ENCODE measurements around the gene SPTLC2.

Gene SPTLC2

DNA sequence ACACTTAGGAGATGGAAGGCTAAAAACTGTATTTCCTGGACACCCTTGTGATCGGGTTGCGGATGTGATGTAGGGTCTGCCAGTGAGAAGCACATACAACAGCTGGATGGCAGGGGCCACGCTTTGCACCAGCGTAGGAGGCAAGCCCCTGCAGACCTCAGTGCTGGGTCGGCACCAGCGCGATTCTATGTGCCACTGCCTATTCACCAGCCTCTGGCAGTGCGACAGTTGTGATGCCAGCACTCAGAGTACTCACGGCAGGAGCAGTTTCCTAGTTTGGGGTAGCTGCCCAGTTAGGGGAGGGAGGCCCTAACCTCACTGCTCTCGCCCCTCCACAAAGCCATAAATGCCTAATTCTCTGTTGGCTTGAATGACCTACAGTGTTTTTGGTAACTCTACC, 31.6 kb downstream of the SPTLC2 start:
- TF ChIP-seq, protein P1, sequence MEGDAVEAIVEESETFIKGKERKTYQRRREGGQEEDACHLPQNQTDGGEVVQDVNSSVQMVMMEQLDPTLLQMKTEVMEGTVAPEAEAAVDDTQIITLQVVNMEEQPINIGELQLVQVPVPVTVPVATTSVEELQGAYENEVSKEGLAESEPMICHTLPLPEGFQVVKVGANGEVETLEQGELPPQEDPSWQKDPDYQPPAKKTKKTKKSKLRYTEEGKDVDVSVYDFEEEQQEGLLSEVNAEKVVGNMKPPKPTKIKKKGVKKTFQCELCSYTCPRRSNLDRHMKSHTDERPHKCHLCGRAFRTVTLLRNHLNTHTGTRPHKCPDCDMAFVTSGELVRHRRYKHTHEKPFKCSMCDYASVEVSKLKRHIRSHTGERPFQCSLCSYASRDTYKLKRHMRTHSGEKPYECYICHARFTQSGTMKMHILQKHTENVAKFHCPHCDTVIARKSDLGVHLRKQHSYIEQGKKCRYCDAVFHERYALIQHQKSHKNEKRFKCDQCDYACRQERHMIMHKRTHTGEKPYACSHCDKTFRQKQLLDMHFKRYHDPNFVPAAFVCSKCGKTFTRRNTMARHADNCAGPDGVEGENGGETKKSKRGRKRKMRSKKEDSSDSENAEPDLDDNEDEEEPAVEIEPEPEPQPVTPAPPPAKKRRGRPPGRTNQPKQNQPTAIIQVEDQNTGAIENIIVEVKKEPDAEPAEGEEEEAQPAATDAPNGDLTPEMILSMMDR (IDR thresholded peaks at IDR 0.05; ENCODE audit: insufficient read depth, low read length, missing control alignments) = no peak
- no peak overlapping the region for H3K4me3 ChIP-seq (ENCODE audit: low read depth, low read length)
- no peak for DNase-seq (ENCODE audit: low read depth, low spot score)
- POLR2A ChIA-PET = no interaction called here
- CTCF ChIA-PET = no interaction called here

DNA sequence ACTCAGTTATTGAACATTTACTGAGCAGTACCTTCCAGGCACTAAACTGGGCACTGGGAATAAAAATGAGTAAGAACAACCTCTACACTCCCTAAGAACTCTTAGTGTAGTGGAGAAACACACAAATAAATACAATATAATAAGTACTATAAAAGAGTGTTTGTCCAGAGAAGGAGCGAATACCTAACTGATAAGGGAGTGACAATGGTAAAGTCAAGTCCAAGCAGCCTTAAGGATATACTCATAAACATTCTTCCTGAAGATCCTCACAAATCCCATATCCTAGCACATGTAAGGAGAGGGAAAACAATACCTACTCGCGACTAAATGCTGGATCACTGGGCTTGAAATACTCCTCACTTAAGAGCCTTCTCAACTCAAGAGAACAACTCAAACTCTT, 32.8 kb downstream of the SPTLC2 start:
- ChIA-PET POLR2A (no interaction called here), CTCF (no interaction called here)
- TF ChIP-seq, protein P1 (IDR thresholded peaks at IDR 0.05; ENCODE audit: insufficient read depth, low read length, missing control alignments) = no peak

DNA sequence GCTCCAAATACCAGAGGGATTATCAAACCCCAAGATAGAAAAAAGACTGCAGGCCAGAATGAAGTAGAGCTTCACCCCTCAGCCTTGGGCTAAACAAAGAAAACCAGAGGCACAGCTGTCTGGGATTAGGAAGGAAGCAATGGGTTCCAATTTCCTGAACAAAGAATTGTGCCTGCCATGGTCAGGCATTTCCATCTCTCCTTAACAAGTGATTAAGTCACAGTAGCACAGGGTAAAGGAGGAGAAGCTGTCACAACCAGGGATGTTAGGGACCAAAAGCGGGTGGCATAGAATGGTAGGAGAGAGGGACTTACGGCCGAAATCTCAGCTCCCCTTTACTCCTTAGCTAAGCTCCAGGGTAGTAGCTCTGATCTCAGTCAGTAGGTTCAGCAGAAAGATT, 33.9 kb downstream of the SPTLC2 start:
- H3K4me3 ChIP-seq (ENCODE audit: low read depth, low read length) = no peak overlapping the region
- no peak for DNase-seq (ENCODE audit: low read depth, low spot score)
- ChIA-PET CTCF (interaction anchor here (0.7 kb wide), 1 partner anchor 41 kb away, joined by 3 read pairs; no protein-coding TSS in a partner anchor), POLR2A (interaction anchor here (0.6 to 0.7 kb wide), 4 partner anchors 15 to 1201 kb away, joined by 3 to 4 read pairs (median 3); no protein-coding TSS in a partner anchor)
- TF ChIP-seq, protein P1 (IDR thresholded peaks at IDR 0.05; ENCODE audit: insufficient read depth, low read length, missing control alignments) = no peak

More for the DNA sequence above, 32.8 kb downstream of the SPTLC2 start:
- no peak overlapping the region for H3K4me3 ChIP-seq (ENCODE audit: low read depth, low read length)
- DNase-seq (ENCODE audit: low read depth, low spot score) = no peak

DNA sequence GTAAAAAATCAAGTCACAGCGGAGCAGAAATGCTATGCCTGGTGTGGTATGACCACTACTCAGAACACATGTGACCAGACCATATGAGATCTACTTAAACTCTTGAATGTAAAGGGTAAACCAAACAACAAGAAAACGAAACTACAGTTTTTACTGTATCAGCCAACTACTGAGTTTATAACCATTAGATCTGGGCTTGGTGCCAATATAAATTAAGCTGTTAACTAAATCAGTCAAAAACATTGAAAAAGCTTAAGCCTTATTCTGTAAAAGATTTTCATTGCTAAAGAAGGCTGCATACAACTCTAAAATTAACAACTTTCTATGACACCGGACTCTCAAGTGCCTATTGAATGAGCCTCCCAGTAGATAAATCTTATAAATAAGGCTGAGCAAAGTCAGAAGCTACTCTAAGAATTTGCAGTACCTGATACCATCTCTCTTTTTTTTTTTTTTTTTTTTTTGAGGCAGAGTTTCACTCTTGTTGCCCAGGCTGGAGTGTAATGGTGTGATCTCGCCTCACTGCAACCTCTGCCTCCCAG, 35.4 kb downstream of the SPTLC2 start:
- TF ChIP-seq, protein P1 (IDR thresholded peaks at IDR 0.05; ENCODE audit: insufficient read depth, low read length, missing control alignments) = no peak
- peak; percentile 74 for DNase-seq (ENCODE audit: low read depth, low spot score)
- ChIA-PET POLR2A (interaction anchor here (0.6 to 1.0 kb wide), 4 partner anchors 12 to 1903 kb away, joined by 3 to 4 read pairs (median 4); no protein-coding TSS in a partner anchor), CTCF (interaction anchor here (0.6 to 1.1 kb wide), 3 partner anchors 12 to 177 kb away, joined by 3 to 5 read pairs (median 3); no protein-coding TSS in a partner anchor)
- peak overlapping the region; percentile 19 for H3K4me3 ChIP-seq (ENCODE audit: low read depth, low read length)

DNA sequence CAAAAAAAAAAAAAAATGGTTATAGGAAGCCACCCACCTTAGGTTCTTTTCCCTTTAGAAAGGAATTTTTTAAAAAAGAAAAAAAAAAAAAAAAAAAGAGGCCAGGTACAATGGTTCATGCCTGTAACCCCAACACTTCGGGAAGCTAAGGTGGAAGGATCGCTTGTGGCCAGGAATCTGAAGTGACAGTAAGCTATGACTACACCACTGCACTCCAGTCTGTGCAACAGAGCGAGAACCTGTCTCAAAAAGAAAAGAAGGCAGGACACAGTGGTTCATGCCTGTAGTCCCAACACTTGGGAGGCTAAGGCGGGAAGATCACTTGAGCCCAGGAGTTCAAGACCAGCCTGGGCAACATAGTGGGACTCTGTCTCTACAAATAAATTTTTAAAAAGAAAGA, 36.0 kb downstream of the SPTLC2 start:
- peak overlapping the region; percentile 19; the same call in 1 of the 2 replicates for H3K4me3 ChIP-seq (ENCODE audit: low read depth, low read length)
- POLR2A ChIA-PET = interaction anchor here (0.6 kb wide), 2 partner anchors 13 to 1903 kb away, joined by 3 to 4 read pairs; no protein-coding TSS in a partner anchor
- CTCF ChIA-PET = interaction anchor here (1.1 kb wide), 1 partner anchor 12 kb away, joined by 5 read pairs; no protein-coding TSS in a partner anchor
- TF ChIP-seq, protein P1 (IDR thresholded peaks at IDR 0.05; ENCODE audit: insufficient read depth, low read length, missing control alignments) = no peak
- DNase-seq (ENCODE audit: low read depth, low spot score) = no peak

DNA sequence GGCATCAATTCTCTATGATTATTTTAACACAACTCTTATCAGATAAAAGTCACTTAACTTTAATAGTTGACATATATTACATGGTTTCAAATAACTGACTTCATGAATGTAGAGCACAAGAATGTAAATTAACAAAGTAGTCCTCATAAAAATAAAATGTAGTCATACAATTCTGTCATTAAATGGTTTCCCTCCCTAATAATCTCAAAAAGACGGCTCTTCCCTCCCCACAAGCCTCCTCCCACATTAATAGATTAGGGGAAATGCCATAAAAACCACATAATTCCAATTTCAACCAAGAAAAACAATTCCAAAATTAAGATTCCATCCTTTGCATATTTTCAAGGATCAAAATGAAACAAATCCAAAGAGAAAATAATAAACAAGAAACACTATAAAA, 36.7 kb downstream of the SPTLC2 start:
- ChIA-PET CTCF (no interaction called here), POLR2A (no interaction called here)
- no peak overlapping the region for H3K4me3 ChIP-seq (ENCODE audit: low read depth, low read length)
- TF ChIP-seq, protein P1 (IDR thresholded peaks at IDR 0.05; ENCODE audit: insufficient read depth, low read length, missing control alignments) = no peak
- no peak for DNase-seq (ENCODE audit: low read depth, low spot score)

Measured in AG04449 (cell line).